Measurements from ENCODE around the gene ZNF335. TPM values are rescaled to one million over a fixed set of nuclear protein-coding genes. Genes with fewer than 3 reads are reported as not detected.
A peak's percentile ranks its signal among the peaks of the same experiment; 100 is the strongest.

Gene ZNF335
- total and polyA plus RNA-seq, 2 of the 8 experiments (the other 6 are each of a cell fraction or from before 2014, with no cell fraction given): 12.4 to 14.6 TPM

DNA sequence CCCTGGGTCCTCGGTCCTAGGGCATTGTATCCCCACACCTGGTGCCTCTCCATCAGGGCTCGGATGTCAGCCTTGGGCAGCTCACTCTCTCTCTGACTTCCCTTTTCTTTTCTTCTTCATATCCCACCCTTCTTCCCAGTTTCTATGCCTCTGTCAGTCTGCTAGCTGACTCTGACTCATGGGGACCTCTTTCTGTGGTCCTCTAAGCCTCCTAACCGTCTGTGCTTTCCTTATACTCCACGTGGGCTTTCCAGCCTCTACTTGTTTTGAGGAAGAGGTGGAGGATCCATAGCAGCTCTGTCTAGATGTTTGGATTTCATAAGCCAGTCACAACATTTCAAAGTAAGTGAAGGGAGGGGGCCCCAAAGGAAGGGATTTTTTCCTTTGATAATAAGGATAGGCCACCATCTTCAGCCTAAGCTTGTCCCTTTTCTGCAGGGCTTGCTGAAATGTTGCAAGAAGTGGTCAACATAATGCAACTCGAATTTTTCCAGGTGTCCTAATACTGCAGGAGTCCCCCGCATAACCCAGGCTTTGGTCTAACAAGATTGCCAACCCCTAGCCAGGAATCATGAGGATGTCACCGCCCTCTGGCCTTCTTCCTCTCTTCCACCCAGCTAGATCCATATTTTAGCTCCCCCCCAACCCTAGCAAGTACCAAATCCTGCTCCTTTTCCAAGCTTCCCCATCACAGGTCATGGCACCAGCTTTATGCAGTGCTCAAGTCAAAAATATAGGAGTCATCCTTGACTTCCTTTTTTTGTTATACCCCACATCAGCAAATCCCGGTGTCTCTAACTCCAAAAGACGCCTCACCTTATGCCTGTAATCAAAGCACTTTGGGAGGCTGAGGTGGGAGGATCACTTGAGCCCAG is 51.3 kb downstream of the ZNF335 start:
- ChIA-PET POLR2A (ENCODE audit: partially characterized antibody) (interaction anchor here (0.8 to 11.8 kb wide), 7 partner anchors 9 to 40 kb away, joined by 3 to 165 read pairs (median 4); partner anchors contain the start of genes CTSA, NEURL2, PCIF1 and PLTP), CTCF (ENCODE audit: partially characterized antibody) (interaction anchor here (0.7 to 1.5 kb wide), 3 partner anchors 7 to 15 kb away, joined by 4 to 5 read pairs (median 4); no protein-coding TSS in a partner anchor)
- no peak overlapping the region for H3K27ac ChIP-seq (ENCODE audit: low read depth, low read length)
- H3K9ac ChIP-seq (replicated peaks in 1 of 4; ENCODE audit: extremely low read depth in 1 of 4, low read depth in 3 of 4, low read length in 3 of 4): no peak overlapping the region
- DNase-seq (ENCODE audit: low read depth in 1 of 2, low spot score in 2 of 2) (no peak), FAIRE-seq (no peak)
- H2AFZ ChIP-seq (ENCODE audit: low read length): no peak overlapping the region
- H3K9me3 ChIP-seq (ENCODE audit: insufficient read depth in 2 of 2, low read depth in 1 of 2, low read length in 1 of 2): no peaks in the 10 kb centered on the region
- no peak overlapping the region for H2AK5ac ChIP-seq (ENCODE audit: low read depth, low read length)
- no peak overlapping the region for H4K5ac ChIP-seq (ENCODE audit: insufficient read length, low read depth, low read length)
- H3K4me3 ChIP-seq (ENCODE audit: extremely low read depth in 1 of 4, insufficient read depth in 2 of 4, low read depth in 3 of 4, low read length in 4 of 4): no peak overlapping the region
- H3K4ac ChIP-seq (replicated peaks; ENCODE audit: insufficient read length, low read depth, low read length): peak overlapping the region; percentile 8
- H2BK12ac ChIP-seq (ENCODE audit: low read depth, low read length): no peak overlapping the region
- no peak overlapping the region for H3K56ac ChIP-seq (replicated peaks; ENCODE audit: insufficient read length, low read depth, low read length)
- TF ChIP-seq EZH2 (IDR thresholded peaks at IDR 0.05; ENCODE audit: low read depth, low read length, severe bottlenecking): no peak
- no peak for TF ChIP-seq TAF7 (optimal IDR thresholded peaks at IDR 0.05; ENCODE audit: borderline replicate concordance, low read depth, low read length)
- no peak for TF ChIP-seq CTCF (IDR thresholded peaks at IDR 0.05; ENCODE audit: control extremely low read depth in 1 of 3, insufficient read depth in 1 of 3, low read depth in 1 of 3, low read length in 3 of 3)
- TF ChIP-seq TBP (IDR thresholded peaks at IDR 0.05; ENCODE audit: low read depth, low read length): no peak
- TF ChIP-seq RBBP5 (IDR thresholded peaks at IDR 0.05; ENCODE audit: borderline replicate concordance, low read depth, low read length): no peak
- H3K79me1 ChIP-seq (ENCODE audit: low read depth, low read length): no peaks in the 10 kb centered on the region
- H3K14ac ChIP-seq (ENCODE audit: insufficient read length): no peak overlapping the region
- H4K91ac ChIP-seq (replicated peaks; ENCODE audit: insufficient read length, low read length): no peak overlapping the region
- WGBS, 2 experiments (ENCODE audit: extremely low coverage in 1 of 2, insufficient coverage in 1 of 2, insufficient read length in 1 of 2, insufficient replicate concordance in 2 of 2, low coverage in 1 of 2, low lambda C conversion rate in 2 of 2, missing lambda C conversion rate in 1 of 2): 84% methylated on average over 9 of the region's 9 CpGs; no CpG with 5 or more reads in 1 of the 2 experiments
- H3K79me2 ChIP-seq (ENCODE audit: control insufficient read depth in 1 of 2, insufficient read depth in 2 of 2, low read length in 2 of 2): no peaks in the 10 kb centered on the region
- no peak overlapping the region for H3K18ac ChIP-seq (ENCODE audit: extremely low read depth, low read length)
- no peaks in the 10 kb centered on the region for H4K20me1 ChIP-seq (replicated peaks in 1 of 2; ENCODE audit: control insufficient read depth in 1 of 2, insufficient read depth in 2 of 2, low read length in 2 of 2)
- no peaks in the 10 kb centered on the region for H3K23me2 ChIP-seq (ENCODE audit: low read depth, low read length)
- H2BK20ac ChIP-seq (ENCODE audit: low read length): no peak overlapping the region
- H3K36me3 ChIP-seq (ENCODE audit: control insufficient read depth in 2 of 4, insufficient read depth in 4 of 4, low read length in 3 of 4): no peaks in the 10 kb centered on the region
- H3K27me3 ChIP-seq (replicated peaks in 1 of 4; ENCODE audit: control insufficient read depth in 3 of 4, extremely low read depth in 1 of 4, insufficient read depth in 3 of 4, low read length in 3 of 4): no peaks in the 10 kb centered on the region
- no peak overlapping the region for H2BK15ac ChIP-seq (ENCODE audit: low read length)
- no peak overlapping the region for H3K23ac ChIP-seq (ENCODE audit: insufficient read length)
- H2BK120ac ChIP-seq (replicated peaks; ENCODE audit: low read depth, low read length): no peak overlapping the region
- no peak overlapping the region for H3K4me2 ChIP-seq (ENCODE audit: insufficient read depth in 1 of 2, low read depth in 2 of 2, low read length in 2 of 2)
- no peak overlapping the region for H2BK5ac ChIP-seq (ENCODE audit: low read depth, low read length)
- peaks cover 0 to 3% (median 2%) of the 10 kb centered on the region in 4 experiments; a peak in 3 of 7 replicates for H3K4me1 ChIP-seq (replicated peaks in 1 of 4; ENCODE audit: control insufficient read depth in 3 of 4, insufficient read depth in 4 of 4, low read length in 3 of 4)
- H4K8ac ChIP-seq (ENCODE audit: extremely low read depth, insufficient read depth, low read length): no peak overlapping the region

Measured in H1 (cell line).